Osteocyte (in vitro differentiated cells): ENCODE results near the gene TRIM8. TPM values are rescaled to one million over a fixed set of nuclear protein-coding genes. Genes with fewer than 3 reads are reported as not detected.

Experiments used
- DNase-seq: peaks from one replicate; pipeline ENCODE4 v3.0.0; 2021; ENCODE audit warnings: mixed read lengths; ENCODE audit not compliant: unreplicated experiment; ENCODE audit errors: extremely low spot score
- H3K27ac Mint-ChIP-seq: one replicate; pipeline ENCODE4 v1.8.0; 2021; ENCODE audit warnings: mild to moderate bottlenecking, mixed read lengths; ENCODE audit not compliant: unreplicated experiment
- H3K27me3 Mint-ChIP-seq: one replicate; pipeline ENCODE4 v1.8.0; 2021; ENCODE audit warnings: mixed read lengths; ENCODE audit not compliant: unreplicated experiment
- H3K36me3 Mint-ChIP-seq: one replicate; pipeline ENCODE4 v1.8.0; 2021; ENCODE audit warnings: mixed read lengths; ENCODE audit not compliant: unreplicated experiment
- H3K4me1 Mint-ChIP-seq: one replicate; pipeline ENCODE4 v1.8.0; 2021; ENCODE audit warnings: mixed read lengths; ENCODE audit not compliant: unreplicated experiment
- H3K4me3 Mint-ChIP-seq: one replicate; pipeline ENCODE4 v1.8.0; 2021; ENCODE audit warnings: mild to moderate bottlenecking, moderate library complexity, mixed read lengths; ENCODE audit not compliant: unreplicated experiment
- H3K9me3 Mint-ChIP-seq: one replicate; pipeline ENCODE4 v1.8.0; 2021; ENCODE audit warnings: mixed read lengths; ENCODE audit not compliant: unreplicated experiment
- CTCF ChIP-seq: fragments of 200-600 bp; sonication (generic); IDR thresholded peaks from 2 replicates; pipeline ENCODE4 v1.5.0; 2021; ENCODE audit warnings: antibody characterized with exemption, mild to moderate bottlenecking, moderate library complexity
- total RNA-seq: library from RNA; stranded (reverse); gene quantifications from 2 replicates; pipeline ENCODE4 v1.2.1, GENCODE V29; 2021

Gene TRIM8
- total RNA-seq, 1 donor from 2014 or later = 63.9 TPM

GRCh38 chr10:102639537-102639936 is 4.7 kb upstream of the TRIM8 start:
- TF ChIP-seq CTCF = no peak
- no peaks in the 10 kb centered on the region for H3K9me3 Mint-ChIP-seq
- H3K27me3 Mint-ChIP-seq = no peaks in the 10 kb centered on the region
- H3K4me3 Mint-ChIP-seq = no peak overlapping the region
- DNase-seq = no peak
- H3K36me3 Mint-ChIP-seq = no peaks in the 10 kb centered on the region
- H3K4me1 Mint-ChIP-seq = peaks cover 7% of the 10 kb centered on the region
- no peak overlapping the region for H3K27ac Mint-ChIP-seq

GRCh38 chr10:102641402-102641801 is 2.9 kb upstream of the TRIM8 start:
- Mint-ChIP-seq H3K9me3 (no peaks in the 10 kb centered on the region), H3K4me3 (peak overlapping the region; percentile 85), H3K27me3 (no peaks in the 10 kb centered on the region), H3K4me1 (peaks cover 12% of the 10 kb centered on the region), H3K27ac (peak overlapping the region; percentile 98), H3K36me3 (no peaks in the 10 kb centered on the region)
- no peak for TF ChIP-seq CTCF
- no peak for DNase-seq

GRCh38 chr10:102641880-102642735 is 2.2 kb upstream of the TRIM8 start:
- Mint-ChIP-seq H3K4me1 (peaks cover 19% of the 10 kb centered on the region), H3K36me3 (no peaks in the 10 kb centered on the region), H3K27me3 (no peaks in the 10 kb centered on the region), H3K4me3 (peak overlapping the region; percentile 85), H3K27ac (peak overlapping the region; percentile 98), H3K9me3 (no peaks in the 10 kb centered on the region)
- no peak for TF ChIP-seq CTCF
- DNase-seq = peak; percentile 98

GRCh38 chr10:102642736-102643335 is 1.4 kb upstream of the TRIM8 start:
- no peak for DNase-seq
- Mint-ChIP-seq H3K9me3 (no peaks in the 10 kb centered on the region), H3K4me3 (peak overlapping the region; percentile 87), H3K4me1 (peaks cover 26% of the 10 kb centered on the region), H3K27me3 (no peaks in the 10 kb centered on the region), H3K27ac (peak overlapping the region; percentile 97), H3K36me3 (no peaks in the 10 kb centered on the region)
- TF ChIP-seq CTCF = no peak

GRCh38 chr10:102643336-102644065 is 778 bp upstream of the TRIM8 start:
- DNase-seq = no peak
- Mint-ChIP-seq H3K36me3 (no peaks in the 10 kb centered on the region), H3K27ac (peak overlapping the region; percentile 97)

More at GRCh38 chr10:102643336-102644065, 778 bp upstream of the TRIM8 start:
- TF ChIP-seq CTCF = no peak
- no peaks in the 10 kb centered on the region for H3K9me3 Mint-ChIP-seq
- H3K4me3 Mint-ChIP-seq = peak overlapping the region; percentile 87
- peaks cover 31% of the 10 kb centered on the region for H3K4me1 Mint-ChIP-seq
- no peaks in the 10 kb centered on the region for H3K27me3 Mint-ChIP-seq
